Lung (tissue), 12 donors: ENCODE data around the gene SLC9A9. TPM values are rescaled to one million over a fixed set of nuclear protein-coding genes. Genes with fewer than 3 reads are reported as not detected.

ENCODE experiments used
- ATAC-seq: fragments of 200-7000 bp; cut with Tn5 transposase; one replicate; pipeline ENCODE4 v1.9.1; 2020; ENCODE audit warnings: moderate number of reproducible peaks; ENCODE audit not compliant: insufficient read depth, low FRiP score
- DNase-seq, 3 donors: peaks; one replicate each; pipeline ENCODE4 v3.0.0-alpha.2; 2013 to 2017
- H3K27ac ChIP-seq, 2 donors: one replicate each; pipeline ENCODE4 v1.5.1; 2013; ENCODE audit warnings: mild to moderate bottlenecking in 2 of 2, moderate library complexity in 2 of 2, control low read depth in 1 of 2, inconsistent platforms in 1 of 2, low read depth in 1 of 2, low read length in 1 of 2
- H3K27me3 ChIP-seq, 3 donors: one replicate each; pipeline ENCODE4 v1.5.1; 2013; ENCODE audit warnings: low read length in 2 of 3; ENCODE audit not compliant: control insufficient read depth in 3 of 3, insufficient read depth in 3 of 3
- H3K36me3 ChIP-seq, 4 donors: one replicate each; pipeline ENCODE4 v1.5.1; 2013; ENCODE audit warnings: low read length in 4 of 4, mild to moderate bottlenecking in 1 of 4, moderate library complexity in 1 of 4; ENCODE audit not compliant: control insufficient read depth in 4 of 4, insufficient read depth in 4 of 4
- H3K4me1 ChIP-seq, 5 donors: one replicate each; pipeline ENCODE4 v1.5.1; 2013; ENCODE audit warnings: low read length in 5 of 5, mild to moderate bottlenecking in 2 of 5, moderate library complexity in 1 of 5; ENCODE audit not compliant: control insufficient read depth in 5 of 5, insufficient read depth in 5 of 5
- H3K4me3 ChIP-seq: one replicate; pipeline ENCODE4 v1.5.1; 2013; ENCODE audit warnings: mild to moderate bottlenecking, control low read depth, moderate library complexity
- H3K9ac ChIP-seq, 2 donors: one replicate each; pipeline ENCODE4 v1.5.1; 2013; ENCODE audit warnings: low read length in 2 of 2, control low read depth in 1 of 2; ENCODE audit not compliant: insufficient read depth in 1 of 2
- H3K9me3 ChIP-seq, 4 donors: one replicate each; pipeline ENCODE4 v1.5.1; 2013; ENCODE audit warnings: low read length in 3 of 4, mild to moderate bottlenecking in 1 of 4, moderate library complexity in 1 of 4; ENCODE audit not compliant: control insufficient read depth in 4 of 4, insufficient read depth in 3 of 4
- WGBS, 2 donors: extraction: QIAGEN DNeasy Blood & Tissue Kit; methylation state at CpG; one replicate each; pipeline ENCODE4 v1.1.7; 2013; 5-methylcytosine and 5-hydroxymethylcytosine counted together
- polyA plus RNA-seq, 2 donors: library from polyadenylated mRNA; stranded (reverse); fragments of 200-250 nt; gene quantifications; one replicate each; pipeline ENCODE4 v1.2.1, GENCODE V29; 2013
- total RNA-seq, 2 donors: library from RNA; depleted of rRNA in 1 of 2; stranded (reverse); fragments of >200 nt in 1 of 2; gene quantifications; one replicate each; pipeline ENCODE4 v1.2.1, GENCODE V29; 2014 to 2021
- TF ChIP-seq, protein P1 (sequence below): IDR thresholded peaks from 2 replicates; pipeline ENCODE4 v1.5.1; 2012; ENCODE audit warnings: mild to moderate bottlenecking; ENCODE audit errors: control extremely low read depth, extremely low read depth
- donor health status: control.
- donor health status: control.
- donor health status: Bipolar disorder and iron deficiency.
- donor health status: healthy.
- donor health status: DM: yes; HTN: yes; CAD: no.

Gene SLC9A9
- total and polyA plus RNA-seq, 4 donors = 2.2 to 66.3 (median 8.2) TPM

DNA sequence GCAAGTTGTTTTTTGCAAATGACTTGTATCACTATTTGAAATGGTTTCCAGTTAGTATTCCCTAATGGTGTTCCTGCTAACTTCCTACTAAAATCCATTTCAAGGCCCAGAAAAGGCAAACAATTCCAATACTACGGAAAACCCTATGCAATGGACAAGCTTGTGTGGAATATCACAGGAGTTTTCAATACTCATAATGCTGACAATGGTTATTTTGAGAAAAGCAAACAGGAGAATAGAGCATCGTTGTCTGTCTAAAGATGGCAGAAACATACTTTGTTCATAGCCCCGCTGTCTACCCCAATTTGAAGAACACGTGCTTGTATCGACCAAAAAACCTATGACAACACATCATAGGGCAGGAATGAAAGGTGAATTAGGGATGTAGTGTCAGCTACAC lies 400.8 kb downstream of the SLC9A9 start:
- Histone ChIP-seq H3K36me3 (peaks cover 0 to 4% (median 0%) of the 10 kb centered on the region in 4 donors), H3K4me3 (no peak overlapping the region), H3K9ac (no peak overlapping the region), H3K27ac (no peak overlapping the region), H3K9me3 (no peaks in the 10 kb centered on the region), H3K27me3 (no peaks in the 10 kb centered on the region), H3K4me1 (peaks cover 0 to 17% (median 6%) of the 10 kb centered on the region in 5 donors)
- ATAC-seq (no peak), DNase-seq (no peak)
- TF ChIP-seq, protein P1, sequence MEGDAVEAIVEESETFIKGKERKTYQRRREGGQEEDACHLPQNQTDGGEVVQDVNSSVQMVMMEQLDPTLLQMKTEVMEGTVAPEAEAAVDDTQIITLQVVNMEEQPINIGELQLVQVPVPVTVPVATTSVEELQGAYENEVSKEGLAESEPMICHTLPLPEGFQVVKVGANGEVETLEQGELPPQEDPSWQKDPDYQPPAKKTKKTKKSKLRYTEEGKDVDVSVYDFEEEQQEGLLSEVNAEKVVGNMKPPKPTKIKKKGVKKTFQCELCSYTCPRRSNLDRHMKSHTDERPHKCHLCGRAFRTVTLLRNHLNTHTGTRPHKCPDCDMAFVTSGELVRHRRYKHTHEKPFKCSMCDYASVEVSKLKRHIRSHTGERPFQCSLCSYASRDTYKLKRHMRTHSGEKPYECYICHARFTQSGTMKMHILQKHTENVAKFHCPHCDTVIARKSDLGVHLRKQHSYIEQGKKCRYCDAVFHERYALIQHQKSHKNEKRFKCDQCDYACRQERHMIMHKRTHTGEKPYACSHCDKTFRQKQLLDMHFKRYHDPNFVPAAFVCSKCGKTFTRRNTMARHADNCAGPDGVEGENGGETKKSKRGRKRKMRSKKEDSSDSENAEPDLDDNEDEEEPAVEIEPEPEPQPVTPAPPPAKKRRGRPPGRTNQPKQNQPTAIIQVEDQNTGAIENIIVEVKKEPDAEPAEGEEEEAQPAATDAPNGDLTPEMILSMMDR = no peak
- WGBS, 2 donors = 86 to 91% methylated on average over 5 of the region's 5 CpGs

DNA sequence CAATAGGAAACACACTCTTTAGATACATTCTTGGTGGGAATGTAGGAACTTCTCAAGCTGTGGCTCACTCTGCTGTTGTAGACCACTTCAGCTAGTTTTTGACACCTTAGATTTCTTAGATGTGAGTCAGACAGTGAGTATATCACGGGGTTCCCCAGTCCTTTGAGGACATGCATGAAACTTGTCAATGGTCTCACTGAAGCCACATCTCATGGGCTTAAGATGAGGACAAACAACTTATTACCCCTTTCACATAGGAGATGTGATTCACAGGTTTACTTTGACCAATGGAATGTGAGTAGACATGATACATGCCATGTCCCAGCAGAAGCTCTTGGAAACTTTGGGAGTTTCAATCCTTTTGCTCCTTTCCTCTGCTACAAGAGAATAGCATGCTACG lies 403.1 kb downstream of the SLC9A9 start:
- TF ChIP-seq, protein P1 = no peak
- Histone ChIP-seq H3K4me1 (peaks cover 0 to 17% (median 6%) of the 10 kb centered on the region in 5 donors), H3K36me3 (peaks cover 0 to 4% (median 0%) of the 10 kb centered on the region in 4 donors), H3K27ac (no peak overlapping the region), H3K9me3 (no peaks in the 10 kb centered on the region), H3K4me3 (no peak overlapping the region), H3K27me3 (no peaks in the 10 kb centered on the region), H3K9ac (no peak overlapping the region)
- ATAC-seq (no peak), DNase-seq (no peak)
- WGBS, 2 donors = 84 to 93% methylated on average over 2 of the region's 2 CpGs

DNA sequence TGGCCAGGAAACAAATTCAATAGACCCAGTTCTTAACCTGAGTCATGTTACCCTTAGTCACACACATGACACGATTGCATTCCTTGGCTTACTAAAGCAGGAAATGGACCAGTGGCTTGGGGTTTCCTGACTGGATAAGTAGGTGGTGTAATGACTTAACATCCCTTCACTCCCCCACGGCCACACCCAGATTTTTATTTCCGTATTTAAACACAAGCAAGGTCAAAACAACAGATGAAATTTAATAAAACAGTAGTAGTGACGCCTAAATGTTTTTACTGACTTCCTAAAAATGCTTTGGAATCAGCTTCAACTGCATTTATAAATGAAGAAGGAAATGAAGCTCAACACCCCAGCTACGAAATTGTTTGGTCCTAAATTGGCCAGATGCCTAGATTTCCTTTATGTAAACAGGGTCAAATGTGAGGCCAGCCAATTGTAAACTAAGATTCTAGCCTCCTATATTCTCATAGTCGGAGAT lies 404.4 kb downstream of the SLC9A9 start:
- Histone ChIP-seq H3K9ac (no peak overlapping the region), H3K27ac (peak overlapping the region; percentile 75 to 91), H3K9me3 (no peaks in the 10 kb centered on the region)

More for the DNA sequence above, 404.4 kb downstream of the SLC9A9 start:
- H3K4me1 ChIP-seq = peaks cover 0 to 17% (median 6%) of the 10 kb centered on the region in 5 donors
- H3K4me3 ChIP-seq = no peak overlapping the region
- DNase-seq = peak; percentile 54 to 94 (median 91)
- 15% methylated on average over 6 of the region's 6 CpGs for WGBS, 2 donors
- no peaks in the 10 kb centered on the region for H3K27me3 ChIP-seq
- H3K36me3 ChIP-seq = peaks cover 0 to 4% (median 0%) of the 10 kb centered on the region in 4 donors
- TF ChIP-seq, protein P1 = no peak
- peak; percentile 88 for ATAC-seq
